Tibial nerve (tissue), 3 donors: ENCODE results near the gene R3HDM4.

Source experiments
- POLR2A ChIP-seq, 2 donors: fragments of 450-650 bp; IDR thresholded peaks; one replicate each; pipeline ENCODE4 v1.6.1; 2017; ENCODE audit warnings: antibody characterized with exemption in 2 of 2, mild to moderate bottlenecking in 2 of 2, moderate library complexity in 2 of 2
- TF ChIP-seq, protein P1 (sequence below), 5 experiments: fragments of 200-600 bp in 3 of 5; fragments of 450-650 bp in 2 of 5; sonication (generic) in 3 of 5; IDR thresholded peaks; one replicate each; pipeline ENCODE4 v1.5.1; 2016 to 2019; ENCODE audit warnings: antibody characterized with exemption in 5 of 5, mild to moderate bottlenecking in 3 of 5, moderate library complexity in 2 of 5

DNA sequence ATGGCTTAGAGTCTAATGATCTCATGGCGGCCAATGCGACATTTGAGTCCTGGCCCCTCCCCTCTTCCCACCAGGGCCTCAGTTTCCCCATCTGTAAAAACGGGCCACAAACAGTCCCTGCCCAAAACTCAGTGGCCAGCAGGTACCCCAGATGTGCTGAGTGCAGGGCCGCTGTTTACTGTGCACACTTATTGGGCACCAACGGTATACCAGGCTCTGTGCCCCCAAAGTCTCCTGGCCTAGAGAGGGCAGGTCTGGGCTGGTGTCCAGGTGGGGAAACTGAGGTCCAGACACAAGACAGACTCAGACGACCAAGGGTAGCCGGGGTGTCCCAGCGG is 47.6 kb upstream of the R3HDM4 start:
- TF ChIP-seq, protein P1, sequence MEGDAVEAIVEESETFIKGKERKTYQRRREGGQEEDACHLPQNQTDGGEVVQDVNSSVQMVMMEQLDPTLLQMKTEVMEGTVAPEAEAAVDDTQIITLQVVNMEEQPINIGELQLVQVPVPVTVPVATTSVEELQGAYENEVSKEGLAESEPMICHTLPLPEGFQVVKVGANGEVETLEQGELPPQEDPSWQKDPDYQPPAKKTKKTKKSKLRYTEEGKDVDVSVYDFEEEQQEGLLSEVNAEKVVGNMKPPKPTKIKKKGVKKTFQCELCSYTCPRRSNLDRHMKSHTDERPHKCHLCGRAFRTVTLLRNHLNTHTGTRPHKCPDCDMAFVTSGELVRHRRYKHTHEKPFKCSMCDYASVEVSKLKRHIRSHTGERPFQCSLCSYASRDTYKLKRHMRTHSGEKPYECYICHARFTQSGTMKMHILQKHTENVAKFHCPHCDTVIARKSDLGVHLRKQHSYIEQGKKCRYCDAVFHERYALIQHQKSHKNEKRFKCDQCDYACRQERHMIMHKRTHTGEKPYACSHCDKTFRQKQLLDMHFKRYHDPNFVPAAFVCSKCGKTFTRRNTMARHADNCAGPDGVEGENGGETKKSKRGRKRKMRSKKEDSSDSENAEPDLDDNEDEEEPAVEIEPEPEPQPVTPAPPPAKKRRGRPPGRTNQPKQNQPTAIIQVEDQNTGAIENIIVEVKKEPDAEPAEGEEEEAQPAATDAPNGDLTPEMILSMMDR (IDR thresholded peaks at IDR 0.05), result no peak
- TF ChIP-seq POLR2A (IDR thresholded peaks at IDR 0.05), result no peak
